ENCODE measurements around the gene MAP1S.

The MAP1S gene

DNA sequence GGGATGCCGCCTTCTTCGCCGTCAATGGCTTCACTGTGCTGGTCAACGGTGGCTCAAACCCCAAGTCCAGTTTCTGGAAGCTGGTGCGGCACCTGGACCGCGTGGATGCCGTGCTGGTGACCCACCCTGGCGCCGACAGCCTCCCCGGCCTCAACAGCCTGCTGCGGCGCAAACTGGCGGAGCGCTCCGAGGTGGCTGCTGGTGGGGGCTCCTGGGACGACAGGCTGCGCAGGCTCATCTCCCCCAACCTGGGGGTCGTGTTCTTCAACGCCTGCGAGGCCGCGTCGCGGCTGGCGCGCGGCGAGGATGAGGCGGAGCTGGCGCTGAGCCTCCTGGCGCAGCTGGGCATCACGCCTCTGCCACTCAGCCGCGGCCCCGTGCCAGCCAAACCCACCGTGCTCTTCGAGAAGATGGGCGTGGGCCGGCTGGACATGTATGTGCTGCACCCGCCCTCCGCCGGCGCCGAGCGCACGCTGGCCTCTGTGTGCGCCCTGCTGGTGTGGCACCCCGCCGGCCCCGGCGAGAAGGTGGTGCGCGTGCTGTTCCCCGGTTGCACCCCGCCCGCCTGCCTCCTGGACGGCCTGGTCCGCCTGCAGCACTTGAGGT, 7.0 kb downstream of the MAP1S start:
- 97% methylated on average over 59 of the region's 59 CpGs for WGBS
- H3K79me1 ChIP-seq (replicated peaks; ENCODE audit: low read length, poor library complexity, severe bottlenecking) = peaks cover 69% of the 10 kb centered on the region
- no peak for DNase-seq
- H4K8ac ChIP-seq (ENCODE audit: low read length) = no peak overlapping the region
- no peaks in the 10 kb centered on the region for H3K27me3 ChIP-seq (ENCODE audit: control insufficient read depth in 1 of 2, insufficient read depth in 1 of 2, low read length in 2 of 2)
- no peak overlapping the region for H3K9ac ChIP-seq (ENCODE audit: low read length)
- peaks cover 8% of the 10 kb centered on the region for H3K4me1 ChIP-seq (ENCODE audit: control insufficient read depth, insufficient read depth, low read depth, low read length)
- H3K23ac ChIP-seq (ENCODE audit: low read length in 2 of 2) = no peak overlapping the region
- H3K4me3 ChIP-seq (ENCODE audit: insufficient read depth in 1 of 2, low read depth in 1 of 2, low read length in 2 of 2) = peak overlapping the region in 1 of 2 experiments; percentile 40
- no peak overlapping the region for H2AK5ac ChIP-seq (ENCODE audit: low read length, severe bottlenecking)
- H3K27ac ChIP-seq (ENCODE audit: low read length, poor library complexity, severe bottlenecking) = no peak overlapping the region
- no peaks in the 10 kb centered on the region for H3K9me3 ChIP-seq (ENCODE audit: control insufficient read depth, low read length)
- no peak overlapping the region for H2BK12ac ChIP-seq (ENCODE audit: low read length in 2 of 2)
- no peak overlapping the region for H2AFZ ChIP-seq (ENCODE audit: low read depth, low read length)
- no peak overlapping the region for H3K4me2 ChIP-seq (ENCODE audit: low read length, poor library complexity, severe bottlenecking)
- no peak overlapping the region for H2BK15ac ChIP-seq (ENCODE audit: low read depth, poor library complexity, severe bottlenecking)
- H3K18ac ChIP-seq (ENCODE audit: low read depth in 1 of 2, low read length in 2 of 2) = no peak overlapping the region
- H3K14ac ChIP-seq (ENCODE audit: low read length in 2 of 2) = no peak overlapping the region
- H2BK5ac ChIP-seq (ENCODE audit: low read depth, low read length, poor library complexity, severe bottlenecking) = no peak overlapping the region
- H4K91ac ChIP-seq (ENCODE audit: low read length) = no peak overlapping the region
- H2BK120ac ChIP-seq (ENCODE audit: low read depth, low read length) = no peak overlapping the region
- H3K36me3 ChIP-seq (ENCODE audit: control insufficient read depth in 1 of 2, insufficient read depth in 2 of 2, low read depth in 1 of 2, low read length in 2 of 2) = peaks cover 68 to 87% of the 10 kb centered on the region in 2 experiments
- H3K4ac ChIP-seq (ENCODE audit: low read depth in 1 of 2, low read length in 2 of 2) = no peak overlapping the region

- no peak overlapping the region for H2BK15ac ChIP-seq (ENCODE audit: low read depth, poor library complexity, severe bottlenecking)
- no peaks in the 10 kb centered on the region for H3K4me1 ChIP-seq (ENCODE audit: control insufficient read depth, insufficient read depth, low read depth, low read length)
- no peak overlapping the region for H2AK5ac ChIP-seq (ENCODE audit: low read length, severe bottlenecking)
- no peak overlapping the region for H2BK5ac ChIP-seq (ENCODE audit: low read depth, low read length, poor library complexity, severe bottlenecking)
- no peaks in the 10 kb centered on the region for H3K27me3 ChIP-seq (ENCODE audit: control insufficient read depth in 1 of 2, insufficient read depth in 1 of 2, low read length in 2 of 2)
- no peak overlapping the region for H3K27ac ChIP-seq (ENCODE audit: low read length, poor library complexity, severe bottlenecking)
- peaks cover 62% of the 10 kb centered on the region for H3K79me1 ChIP-seq (replicated peaks; ENCODE audit: low read length, poor library complexity, severe bottlenecking)
- H3K36me3 ChIP-seq (ENCODE audit: control insufficient read depth in 1 of 2, insufficient read depth in 2 of 2, low read depth in 1 of 2, low read length in 2 of 2) = peaks cover 73 to 79% of the 10 kb centered on the region in 2 experiments
- H3K14ac ChIP-seq (ENCODE audit: low read length in 2 of 2) = no peak overlapping the region
- H4K8ac ChIP-seq (ENCODE audit: low read length) = no peak overlapping the region
- no peak overlapping the region for H3K4me2 ChIP-seq (ENCODE audit: low read length, poor library complexity, severe bottlenecking)
- no peak overlapping the region for H3K23ac ChIP-seq (ENCODE audit: low read length in 2 of 2)
- H3K9me3 ChIP-seq (ENCODE audit: control insufficient read depth, low read length) = no peaks in the 10 kb centered on the region
- H2AFZ ChIP-seq (ENCODE audit: low read depth, low read length) = no peak overlapping the region
- H3K4me3 ChIP-seq (ENCODE audit: insufficient read depth in 1 of 2, low read depth in 1 of 2, low read length in 2 of 2) = no peak overlapping the region
- H4K91ac ChIP-seq (ENCODE audit: low read length) = no peak overlapping the region
- WGBS = 95% methylated on average over 62 of the region's 62 CpGs
- H2BK120ac ChIP-seq (ENCODE audit: low read depth, low read length) = no peak overlapping the region
- H2BK12ac ChIP-seq (ENCODE audit: low read length in 2 of 2) = no peak overlapping the region
- H3K9ac ChIP-seq (ENCODE audit: low read length) = no peak overlapping the region
- H3K18ac ChIP-seq (ENCODE audit: low read depth in 1 of 2, low read length in 2 of 2) = no peak overlapping the region
- DNase-seq = no peak
- H3K4ac ChIP-seq (ENCODE audit: low read depth in 1 of 2, low read length in 2 of 2) = no peak overlapping the region
Measured at GRCh38 chr19:17726964-17727773, 7.9 kb downstream of the MAP1S start.

DNA sequence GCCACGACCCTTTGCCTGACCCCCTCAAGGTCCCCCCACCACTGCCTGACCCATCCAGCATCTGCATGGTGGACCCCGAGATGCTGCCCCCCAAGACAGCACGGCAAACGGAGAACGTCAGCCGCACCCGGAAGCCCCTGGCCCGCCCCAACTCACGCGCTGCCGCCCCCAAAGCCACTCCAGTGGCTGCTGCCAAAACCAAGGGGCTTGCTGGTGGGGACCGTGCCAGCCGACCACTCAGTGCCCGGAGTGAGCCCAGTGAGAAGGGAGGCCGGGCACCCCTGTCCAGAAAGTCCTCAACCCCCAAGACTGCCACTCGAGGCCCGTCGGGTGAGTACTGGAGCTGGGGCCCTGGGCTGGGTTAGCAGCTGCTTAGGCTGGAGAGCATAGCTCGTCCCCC, 8.6 kb downstream of the MAP1S start:
- Histone ChIP-seq H3K9me3 (ENCODE audit: control insufficient read depth, low read length) (no peaks in the 10 kb centered on the region), H3K27ac (ENCODE audit: low read length, poor library complexity, severe bottlenecking) (no peak overlapping the region), H3K4ac (ENCODE audit: low read depth in 1 of 2, low read length in 2 of 2) (no peak overlapping the region), H2BK15ac (ENCODE audit: low read depth, poor library complexity, severe bottlenecking) (no peak overlapping the region), H2AFZ (ENCODE audit: low read depth, low read length) (no peak overlapping the region), H2BK5ac (ENCODE audit: low read depth, low read length, poor library complexity, severe bottlenecking) (no peak overlapping the region), H2AK5ac (ENCODE audit: low read length, severe bottlenecking) (no peak overlapping the region), H3K23ac (ENCODE audit: low read length in 2 of 2) (no peak overlapping the region), H3K27me3 (ENCODE audit: control insufficient read depth in 1 of 2, insufficient read depth in 1 of 2, low read length in 2 of 2) (no peaks in the 10 kb centered on the region), H3K4me3 (ENCODE audit: insufficient read depth in 1 of 2, low read depth in 1 of 2, low read length in 2 of 2) (no peak overlapping the region), H3K18ac (ENCODE audit: low read depth in 1 of 2, low read length in 2 of 2) (no peak overlapping the region), H3K36me3 (ENCODE audit: control insufficient read depth in 1 of 2, insufficient read depth in 2 of 2, low read depth in 1 of 2, low read length in 2 of 2) (peaks cover 73 to 82% of the 10 kb centered on the region in 2 experiments), H4K8ac (ENCODE audit: low read length) (no peak overlapping the region), H3K4me1 (ENCODE audit: control insufficient read depth, insufficient read depth, low read depth, low read length) (peaks cover 1% of the 10 kb centered on the region), H4K91ac (ENCODE audit: low read length) (no peak overlapping the region), H3K4me2 (ENCODE audit: low read length, poor library complexity, severe bottlenecking) (no peak overlapping the region), H3K9ac (ENCODE audit: low read length) (no peak overlapping the region), H2BK120ac (ENCODE audit: low read depth, low read length) (no peak overlapping the region), H2BK12ac (ENCODE audit: low read length in 2 of 2) (no peak overlapping the region), H3K79me1 (replicated peaks; ENCODE audit: low read length, poor library complexity, severe bottlenecking) (peaks cover 64% of the 10 kb centered on the region), H3K14ac (ENCODE audit: low read length in 2 of 2) (no peak overlapping the region)
- DNase-seq = no peak
- 98% methylated on average over 19 of the region's 19 CpGs for WGBS

- H2BK15ac ChIP-seq (ENCODE audit: low read depth, poor library complexity, severe bottlenecking) = no peak overlapping the region
- peaks cover 42% of the 10 kb centered on the region for H3K79me1 ChIP-seq (replicated peaks; ENCODE audit: low read length, poor library complexity, severe bottlenecking)
- no peak overlapping the region for H3K23ac ChIP-seq (ENCODE audit: low read length in 2 of 2)
- no peak overlapping the region for H3K4me3 ChIP-seq (ENCODE audit: insufficient read depth in 1 of 2, low read depth in 1 of 2, low read length in 2 of 2)
- H3K9me3 ChIP-seq (ENCODE audit: control insufficient read depth, low read length) = no peaks in the 10 kb centered on the region
- no peak overlapping the region for H3K4ac ChIP-seq (ENCODE audit: low read depth in 1 of 2, low read length in 2 of 2)
- H2AFZ ChIP-seq (ENCODE audit: low read depth, low read length) = no peak overlapping the region
- no peak for DNase-seq
- H2BK120ac ChIP-seq (ENCODE audit: low read depth, low read length) = no peak overlapping the region
- peaks cover 7% of the 10 kb centered on the region for H3K4me1 ChIP-seq (ENCODE audit: control insufficient read depth, insufficient read depth, low read depth, low read length)
- H3K14ac ChIP-seq (ENCODE audit: low read length in 2 of 2) = peak overlapping the region in 1 of 2 experiments; percentile 57
- H3K27me3 ChIP-seq (ENCODE audit: control insufficient read depth in 1 of 2, insufficient read depth in 1 of 2, low read length in 2 of 2) = no peaks in the 10 kb centered on the region
- H3K9ac ChIP-seq (ENCODE audit: low read length) = no peak overlapping the region
- no peak overlapping the region for H3K18ac ChIP-seq (ENCODE audit: low read depth in 1 of 2, low read length in 2 of 2)
- no peak overlapping the region for H2BK12ac ChIP-seq (ENCODE audit: low read length in 2 of 2)
- no peak overlapping the region for H2BK5ac ChIP-seq (ENCODE audit: low read depth, low read length, poor library complexity, severe bottlenecking)
- H3K4me2 ChIP-seq (ENCODE audit: low read length, poor library complexity, severe bottlenecking) = no peak overlapping the region
- H3K27ac ChIP-seq (ENCODE audit: low read length, poor library complexity, severe bottlenecking) = no peak overlapping the region
- WGBS = 98% methylated on average over 21 of the region's 22 CpGs
- H2AK5ac ChIP-seq (ENCODE audit: low read length, severe bottlenecking) = no peak overlapping the region
- peaks cover 62 to 72% of the 10 kb centered on the region in 2 experiments for H3K36me3 ChIP-seq (ENCODE audit: control insufficient read depth in 1 of 2, insufficient read depth in 2 of 2, low read depth in 1 of 2, low read length in 2 of 2)
- H4K8ac ChIP-seq (ENCODE audit: low read length) = no peak overlapping the region
- peak overlapping the region; percentile 58 for H4K91ac ChIP-seq (ENCODE audit: low read length)
Measured at GRCh38 chr19:17733127-17733526, 13.8 kb downstream of the MAP1S start.

Measured in mesenchymal stem cell (in vitro differentiated cells and primary cell).